Measurements from ENCODE around the gene RNASEH1.

Gene RNASEH1

GRCh38 chr2:3545788-3546478 is 12.2 kb downstream of the RNASEH1 start:
- TF ChIP-seq GATA3 (IDR thresholded peaks at IDR 0.05; ENCODE audit: low read depth, low read length): no peak
- TF ChIP-seq GATA2 (IDR thresholded peaks at IDR 0.05; ENCODE audit: low read depth, low read length): no peak

GRCh38 chr2:3543023-3543683 is 15.0 kb downstream of the RNASEH1 start:
- TF ChIP-seq GATA3 (IDR thresholded peaks at IDR 0.05; ENCODE audit: low read depth, low read length) (no peak), GATA2 (IDR thresholded peaks at IDR 0.05; ENCODE audit: low read depth, low read length) (no peak)

- TF ChIP-seq GATA3 (IDR thresholded peaks at IDR 0.05; ENCODE audit: low read depth, low read length) (no peak), GATA2 (IDR thresholded peaks at IDR 0.05; ENCODE audit: low read depth, low read length) (no peak)
Measured at GRCh38 chr2:3542107-3542506, 16.0 kb downstream of the RNASEH1 start.

DNA sequence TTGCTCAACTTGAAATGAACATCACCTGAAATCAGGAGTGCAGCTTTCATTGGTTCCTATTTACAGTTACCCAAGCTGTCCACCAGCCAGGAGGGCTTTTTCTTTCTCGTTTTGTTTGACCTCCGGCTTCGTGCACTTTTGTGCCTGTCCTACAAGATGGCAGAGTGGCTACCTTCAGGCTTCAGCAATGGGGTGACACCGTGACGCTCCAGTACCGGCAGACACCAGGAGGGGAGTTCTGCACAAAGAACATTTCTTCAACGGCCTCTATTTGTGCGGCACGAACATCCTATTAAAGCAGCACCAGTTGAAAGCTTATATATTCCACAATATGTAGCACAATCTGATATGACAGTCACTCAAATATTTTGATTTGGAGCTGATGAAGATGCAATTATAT is 18.3 kb downstream of the RNASEH1 start:
- TF ChIP-seq GATA3 (IDR thresholded peaks at IDR 0.05; ENCODE audit: low read depth, low read length) (no peak), GATA2 (IDR thresholded peaks at IDR 0.05; ENCODE audit: low read depth, low read length) (no peak)

GRCh38 chr2:3536682-3537632 is 21.2 kb downstream of the RNASEH1 start:
- TF ChIP-seq GATA2 (IDR thresholded peaks at IDR 0.05; ENCODE audit: low read depth, low read length) (no peak), GATA3 (IDR thresholded peaks at IDR 0.05; ENCODE audit: low read depth, low read length) (no peak)

DNA sequence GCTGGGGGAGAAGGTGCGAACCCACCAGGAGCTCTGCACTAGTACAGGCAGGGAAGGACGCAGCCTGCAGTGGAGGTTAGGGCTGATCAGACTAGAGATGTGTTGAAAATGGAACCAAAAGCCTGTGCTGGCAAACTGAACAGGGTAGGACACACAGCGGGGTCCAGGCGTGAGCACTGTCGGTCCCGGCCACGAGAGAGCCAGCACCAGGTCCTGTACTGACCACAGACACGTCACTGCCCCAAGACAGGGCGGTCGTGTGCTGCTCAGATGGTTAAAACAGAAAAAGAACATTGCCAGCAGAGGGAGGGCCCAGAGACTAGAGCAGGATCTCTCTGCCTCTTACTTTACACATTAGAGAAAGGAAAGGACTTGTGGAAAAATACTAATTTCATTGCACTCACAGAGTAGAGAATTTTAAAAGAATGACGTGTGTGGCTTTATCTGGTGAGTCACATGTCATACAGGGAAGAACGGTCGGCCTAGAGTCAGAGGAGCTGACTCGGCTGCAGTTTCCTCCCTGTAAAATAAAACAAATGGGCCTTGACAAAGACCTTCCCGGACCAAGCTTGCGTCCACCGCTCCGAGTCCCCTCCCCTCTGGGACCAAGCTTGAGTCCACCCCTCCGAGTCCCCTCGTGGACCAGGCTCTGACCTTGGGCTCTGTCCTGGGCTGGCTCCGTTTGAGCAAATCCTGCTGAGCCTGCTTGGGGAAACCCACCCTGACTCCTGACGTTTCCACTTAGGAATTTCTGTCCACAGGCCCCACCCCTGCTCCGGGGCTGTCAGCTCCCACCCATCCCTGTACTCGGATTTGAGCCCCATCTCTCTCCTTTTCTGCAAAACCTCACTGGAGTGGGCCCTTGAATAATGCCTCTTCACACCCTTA is 22.1 kb downstream of the RNASEH1 start:
- TF ChIP-seq GATA3 (IDR thresholded peaks at IDR 0.05; ENCODE audit: low read depth, low read length): no peak
- TF ChIP-seq GATA2 (IDR thresholded peaks at IDR 0.05; ENCODE audit: low read depth, low read length): no peak

- TF ChIP-seq GATA3 (IDR thresholded peaks at IDR 0.05; ENCODE audit: low read depth, low read length) (no peak), GATA2 (IDR thresholded peaks at IDR 0.05; ENCODE audit: low read depth, low read length) (no peak)
Measured at GRCh38 chr2:3535467-3535793, 22.7 kb downstream of the RNASEH1 start.

- TF ChIP-seq GATA3 (IDR thresholded peaks at IDR 0.05; ENCODE audit: low read depth, low read length) (no peak), GATA2 (IDR thresholded peaks at IDR 0.05; ENCODE audit: low read depth, low read length) (no peak)
Measured at GRCh38 chr2:3534251-3534814, 23.8 kb downstream of the RNASEH1 start.

DNA sequence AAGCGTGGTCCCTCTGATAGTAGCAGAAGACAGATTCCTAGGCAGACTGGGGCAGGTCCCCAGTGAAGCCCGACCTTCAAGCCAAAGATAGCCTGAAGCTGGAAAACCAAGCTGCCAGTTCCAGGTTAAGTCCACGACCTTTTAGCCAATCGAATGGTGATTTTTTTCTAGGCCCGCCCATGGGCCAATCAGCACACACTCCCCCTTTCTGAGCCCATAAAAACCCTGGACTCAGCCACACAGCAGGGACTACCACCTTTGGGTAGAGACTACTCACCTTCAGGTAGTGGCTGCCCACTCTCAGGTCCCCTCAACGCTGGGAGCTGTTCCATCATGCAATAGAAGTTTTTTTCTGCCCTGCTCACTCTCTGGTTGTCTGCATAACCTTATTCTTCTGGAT is 24.3 kb downstream of the RNASEH1 start:
- TF ChIP-seq GATA3 (IDR thresholded peaks at IDR 0.05; ENCODE audit: low read depth, low read length) (no peak), GATA2 (IDR thresholded peaks at IDR 0.05; ENCODE audit: low read depth, low read length) (no peak)

DNA sequence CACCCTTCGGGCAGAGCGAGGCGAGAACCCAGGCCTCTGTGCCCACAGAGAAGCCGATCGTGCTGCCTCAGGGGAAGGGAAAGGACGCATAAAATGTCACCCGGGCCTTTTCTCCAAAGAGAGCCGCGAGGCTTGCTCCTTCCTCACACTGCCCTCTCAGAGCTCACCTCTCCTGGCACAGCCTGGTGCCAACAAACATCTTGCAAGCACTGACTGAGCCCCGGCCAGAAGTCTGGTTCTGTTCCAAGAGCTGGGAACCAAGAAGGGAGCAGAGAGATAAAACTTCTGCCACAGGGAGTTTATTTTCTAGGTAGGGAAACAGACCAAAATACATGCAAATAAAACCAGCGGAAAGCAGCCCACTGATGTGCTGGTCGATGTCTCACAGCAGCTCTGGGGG is 25.2 kb downstream of the RNASEH1 start:
- TF ChIP-seq GATA3 (IDR thresholded peaks at IDR 0.05; ENCODE audit: low read depth, low read length) (no peak), GATA2 (IDR thresholded peaks at IDR 0.05; ENCODE audit: low read depth, low read length) (no peak)

GRCh38 chr2:3529316-3530025 is 28.7 kb downstream of the RNASEH1 start:
- TF ChIP-seq GATA2 (IDR thresholded peaks at IDR 0.05; ENCODE audit: low read depth, low read length) (no peak), GATA3 (IDR thresholded peaks at IDR 0.05; ENCODE audit: low read depth, low read length) (no peak)

GRCh38 chr2:3527886-3528785 is 30.0 kb downstream of the RNASEH1 start:
- TF ChIP-seq GATA2 (IDR thresholded peaks at IDR 0.05; ENCODE audit: low read depth, low read length) (no peak), GATA3 (IDR thresholded peaks at IDR 0.05; ENCODE audit: low read depth, low read length) (no peak)
